Naive thymus-derived CD4-positive, alpha-beta T cell (primary cell): ENCODE data around the gene SYT8. TPM values are rescaled to one million over a fixed set of nuclear protein-coding genes. Genes with fewer than 3 reads are reported as not detected.
"Not testable (repeated sequence)": the region's sequence is repeated elsewhere in the genome, so short reads cannot be mapped to it uniquely, and the experiment has no call there.

ENCODE experiments used
- ATAC-seq: fragments of 150-1000 bp; cut with Tn5 transposase; 2 replicates; pipeline ENCODE4 v1.10.0; 2021; ENCODE audit warnings: mild to moderate bottlenecking, moderate library complexity
- CTCF ChIA-PET: fragments of 350-600 bp; sonication (Branson Sonifier 250); formaldehyde crosslinking; loops from one replicate; lab custom pipeline; 2021; ENCODE audit warnings: antibody characterized with exemption; lab: Charles Lee
- POLR2A ChIA-PET: fragments of 350-600 bp; sonication (Branson Sonifier 250); formaldehyde crosslinking; loops from one replicate; lab custom pipeline; 2021; ENCODE audit warnings: antibody characterized with exemption, inconsistent platforms; lab: Charles Lee
- DNase-seq, 9 donors: peaks; one replicate each; pipeline versions ENCODE4 v3.0.0 to v3.0.0-alpha.2; 2020 to 2022; ENCODE audit warnings: mixed read lengths in 1 of 9
- H3K27ac ChIP-seq: one replicate; pipeline ENCODE4 v1.7.0; 2013; ENCODE audit warnings: mild to moderate bottlenecking, low read depth, low read length, moderate library complexity
- H3K27me3 ChIP-seq, 2 donors: one replicate each; pipeline ENCODE4 v1.7.0; 2013; ENCODE audit warnings: low read length in 2 of 2, mild to moderate bottlenecking in 2 of 2, moderate library complexity in 2 of 2; ENCODE audit not compliant: control insufficient read depth in 2 of 2, insufficient read depth in 2 of 2
- H3K36me3 ChIP-seq, 3 experiments: 1 replicate in 2 of 3; 2 replicates in 1 of 3; pipeline ENCODE4 v1.7.0; 2013; ENCODE audit warnings: low read length in 3 of 3, mild to moderate bottlenecking in 3 of 3, moderate library complexity in 1 of 3; ENCODE audit not compliant: insufficient read depth in 3 of 3, control insufficient read depth in 2 of 3
- H3K4me1 ChIP-seq, 2 donors: one replicate each; pipeline ENCODE4 v1.7.0; 2013; ENCODE audit warnings: low read length in 2 of 2, mild to moderate bottlenecking in 2 of 2, moderate library complexity in 1 of 2; ENCODE audit not compliant: control insufficient read depth in 2 of 2, insufficient read depth in 2 of 2
- H3K4me3 ChIP-seq: 2 replicates; pipeline ENCODE4 v1.7.0; 2013; ENCODE audit warnings: mild to moderate bottlenecking, low read length
- H3K9me3 ChIP-seq, 3 experiments: 1 replicate in 2 of 3; 2 replicates in 1 of 3; pipeline ENCODE4 v1.7.0; 2013; ENCODE audit warnings: low read length in 3 of 3; ENCODE audit not compliant: control insufficient read depth in 2 of 3
- H3K27ac Mint-ChIP-seq, 9 donors: one replicate each; pipeline ENCODE4 v1.8.0; 2020 to 2022; ENCODE audit warnings: mixed read lengths in 9 of 9, mild to moderate bottlenecking in 8 of 9, moderate library complexity in 5 of 9, inconsistent platforms in 2 of 9
- H3K27me3 Mint-ChIP-seq, 5 donors: one replicate each; pipeline ENCODE4 v1.8.0; 2021 to 2022; ENCODE audit warnings: mixed read lengths in 5 of 5, mild to moderate bottlenecking in 1 of 5
- H3K36me3 Mint-ChIP-seq, 5 donors: one replicate each; pipeline ENCODE4 v1.8.0; 2020 to 2022; ENCODE audit warnings: mixed read lengths in 5 of 5, mild to moderate bottlenecking in 3 of 5, inconsistent platforms in 1 of 5
- H3K4me1 Mint-ChIP-seq, 7 donors: one replicate each; pipeline ENCODE4 v1.8.0; 2020 to 2022; ENCODE audit warnings: mixed read lengths in 7 of 7, mild to moderate bottlenecking in 3 of 7, inconsistent platforms in 1 of 7
- H3K4me3 Mint-ChIP-seq, 10 donors: one replicate each; pipeline ENCODE4 v1.8.0; 2020 to 2022; ENCODE audit warnings: mild to moderate bottlenecking in 10 of 10, mixed read lengths in 10 of 10, moderate library complexity in 6 of 10, inconsistent platforms in 2 of 10
- H3K9me3 Mint-ChIP-seq, 11 donors: one replicate each; pipeline ENCODE4 v1.8.0; 2020 to 2022; ENCODE audit warnings: mixed read lengths in 11 of 11, mild to moderate bottlenecking in 4 of 11, inconsistent platforms in 1 of 11, moderate library complexity in 1 of 11
- intact Hi-C, 2 donors: fragments of 100-400 bp; cut with micrococcal nuclease; formaldehyde crosslinking; loops; one replicate each; pipeline ENCODE4 v1.15.1; 2023
- polyA plus RNA-seq, 2 donors: library from polyadenylated mRNA; unstranded; fragments of 300-500 nt; fragmentation: Illumina TruSeq; gene quantifications; one replicate each; pipeline ENCODE4 v1.2.3, GENCODE V29; 2021
- total RNA-seq, 6 experiments: library from RNA in 5 of 6; stranded (reverse) in 5 of 6; gene quantifications; 1 replicate in 5 of 6; 2 replicates in 1 of 6; pipeline ENCODE4 v1.2.3 and lab custom pipeline; 2021 to 2026

SYT8 gene
- total and polyA plus RNA-seq, 7 experiments from 2014 or later: not detected

GRCh38 chr11:1810761-1811160 lies 24.0 kb upstream of the SYT8 start:
- H3K27ac Mint-ChIP-seq: peak overlapping the region in 1 of 9 donors; percentile 40
- DNase-seq (no peak), ATAC-seq (peak; percentile 56)
- CTCF ChIA-PET: no interaction called here
- Histone ChIP-seq H3K36me3 (no peaks in the 10 kb centered on the region), H3K27me3 (no peaks in the 10 kb centered on the region), H3K4me3 (no peak overlapping the region), H3K27ac (no peak overlapping the region), H3K9me3 (no peaks in the 10 kb centered on the region), H3K4me1 (no peaks in the 10 kb centered on the region)
- peaks cover 0 to 27% (median 10%) of the 10 kb centered on the region in 5 donors for H3K27me3 Mint-ChIP-seq
- POLR2A ChIA-PET: no interaction called here
- intact Hi-C loops: no loop called here
- H3K4me3 Mint-ChIP-seq: no peak overlapping the region
- H3K36me3 Mint-ChIP-seq: no peaks in the 10 kb centered on the region
- H3K9me3 Mint-ChIP-seq: peaks cover 0 to 5% (median 0%) of the 10 kb centered on the region in 11 donors
- no peaks in the 10 kb centered on the region for H3K4me1 Mint-ChIP-seq

- no peaks in the 10 kb centered on the region for H3K4me1 Mint-ChIP-seq
- ATAC-seq (no peak), DNase-seq (no peak)
- H3K9me3 Mint-ChIP-seq: peaks cover 0 to 8% (median under 1%) of the 10 kb centered on the region in 11 donors
- Histone ChIP-seq H3K4me1 (no peaks in the 10 kb centered on the region), H3K27ac (no peak overlapping the region), H3K36me3 (no peaks in the 10 kb centered on the region), H3K4me3 (no peak overlapping the region), H3K9me3 (no peaks in the 10 kb centered on the region), H3K27me3 (no peaks in the 10 kb centered on the region)
- CTCF ChIA-PET: no interaction called here
- POLR2A ChIA-PET: interaction anchor here (0.6 kb wide), 1 partner anchor 50 kb away, joined by 4 read pairs; no protein-coding TSS in a partner anchor
- H3K4me3 Mint-ChIP-seq: no peak overlapping the region
- intact Hi-C loops: no loop called here
- H3K27me3 Mint-ChIP-seq: peaks cover 0 to 22% (median 10%) of the 10 kb centered on the region in 5 donors
- H3K27ac Mint-ChIP-seq: no peak overlapping the region
- H3K36me3 Mint-ChIP-seq: peaks cover 0 to 1% (median 0%) of the 10 kb centered on the region in 5 donors
Observed at GRCh38 chr11:1812274-1812673, 22.5 kb upstream of the SYT8 start.

GRCh38 chr11:1812801-1813200 lies 22.0 kb upstream of the SYT8 start:
- no peak for DNase-seq
- ChIA-PET POLR2A (no interaction called here), CTCF (no interaction called here)
- Histone ChIP-seq H3K4me3 (no peak overlapping the region), H3K27ac (no peak overlapping the region), H3K4me1 (no peaks in the 10 kb centered on the region), H3K36me3 (no peaks in the 10 kb centered on the region), H3K9me3 (peaks cover 0 to 3% (median 0%) of the 10 kb centered on the region in 3 experiments), H3K27me3 (no peaks in the 10 kb centered on the region)
- H3K36me3 Mint-ChIP-seq: peaks cover 0 to 4% (median 0%) of the 10 kb centered on the region in 5 donors
- intact Hi-C loops: no loop called here
- no peak overlapping the region for H3K4me3 Mint-ChIP-seq
- H3K4me1 Mint-ChIP-seq: no peaks in the 10 kb centered on the region
- peaks cover 0 to 25% (median 10%) of the 10 kb centered on the region in 5 donors for H3K27me3 Mint-ChIP-seq
- no peak overlapping the region for H3K27ac Mint-ChIP-seq
- no peak for ATAC-seq
- H3K9me3 Mint-ChIP-seq: peaks cover 0 to 13% (median 3%) of the 10 kb centered on the region in 11 donors

- CTCF ChIA-PET, H3K27ac ChIP-seq, H3K9me3 ChIP-seq, DNase-seq, POLR2A ChIA-PET, H3K4me3 ChIP-seq, H3K36me3 ChIP-seq, H3K4me3 Mint-ChIP-seq, H3K4me1 ChIP-seq, H3K36me3 Mint-ChIP-seq, H3K27me3 ChIP-seq, ATAC-seq, H3K27ac Mint-ChIP-seq, intact Hi-C loops, H3K4me1 Mint-ChIP-seq: not testable (repeated sequence)
- Mint-ChIP-seq H3K27me3 (peaks cover 0 to 25% (median 10%) of the 10 kb centered on the region in 5 donors), H3K9me3 (peaks cover 0 to 16% (median 3%) of the 10 kb centered on the region in 11 donors)
Observed at GRCh38 chr11:1813356-1813755, 21.4 kb upstream of the SYT8 start.

GRCh38 chr11:1814691-1815090 lies 20.1 kb upstream of the SYT8 start:
- intact Hi-C loops: no loop called here
- no peaks in the 10 kb centered on the region for H3K36me3 ChIP-seq
- DNase-seq: no peak
- no peak overlapping the region for H3K4me3 Mint-ChIP-seq
- H3K27me3 Mint-ChIP-seq: peaks cover 0 to 22% (median 10%) of the 10 kb centered on the region in 5 donors
- H3K9me3 ChIP-seq: peaks cover 0 to 13% (median 0%) of the 10 kb centered on the region in 3 experiments
- no peak overlapping the region for H3K27ac ChIP-seq
- H3K27ac Mint-ChIP-seq: no peak overlapping the region
- CTCF ChIA-PET: no interaction called here
- peaks cover 0 to 23% (median 6%) of the 10 kb centered on the region in 11 donors for H3K9me3 Mint-ChIP-seq
- no peak overlapping the region for H3K4me3 ChIP-seq
- H3K27me3 ChIP-seq: no peaks in the 10 kb centered on the region
- H3K36me3 Mint-ChIP-seq: peaks cover 0 to 4% (median 3%) of the 10 kb centered on the region in 5 donors
- POLR2A ChIA-PET: no interaction called here
- H3K4me1 ChIP-seq: no peaks in the 10 kb centered on the region
- ATAC-seq: no peak
- no peaks in the 10 kb centered on the region for H3K4me1 Mint-ChIP-seq

GRCh38 chr11:1815311-1815710 lies 19.5 kb upstream of the SYT8 start:
- ChIA-PET POLR2A (no interaction called here), CTCF (no interaction called here)
- no peaks in the 10 kb centered on the region for H3K27me3 ChIP-seq
- ATAC-seq (no peak), DNase-seq (no peak)
- Mint-ChIP-seq H3K27ac (no peak overlapping the region), H3K9me3 (peaks cover 0 to 23% (median 6%) of the 10 kb centered on the region in 11 donors), H3K4me1 (no peaks in the 10 kb centered on the region), H3K36me3 (peaks cover 0 to 4% (median 3%) of the 10 kb centered on the region in 5 donors), H3K4me3 (no peak overlapping the region), H3K27me3 (peaks cover 0 to 21% (median 10%) of the 10 kb centered on the region in 5 donors)
- peaks cover 0 to 13% (median 0%) of the 10 kb centered on the region in 3 experiments for H3K9me3 ChIP-seq
- intact Hi-C loops: no loop called here
- no peak overlapping the region for H3K4me3 ChIP-seq
- no peaks in the 10 kb centered on the region for H3K36me3 ChIP-seq
- no peak overlapping the region for H3K27ac ChIP-seq
- no peaks in the 10 kb centered on the region for H3K4me1 ChIP-seq

GRCh38 chr11:1815751-1816150 lies 19.0 kb upstream of the SYT8 start:
- H3K27ac ChIP-seq: no peak overlapping the region
- no peak overlapping the region for H3K4me3 ChIP-seq
- Mint-ChIP-seq H3K4me1 (no peaks in the 10 kb centered on the region), H3K27ac (no peak overlapping the region), H3K27me3 (peaks cover 0 to 21% (median 10%) of the 10 kb centered on the region in 5 donors), H3K9me3 (peaks cover 0 to 23% (median 6%) of the 10 kb centered on the region in 11 donors), H3K36me3 (peaks cover 0 to 4% (median 3%) of the 10 kb centered on the region in 5 donors), H3K4me3 (no peak overlapping the region)
- DNase-seq (no peak), ATAC-seq (no peak)
- CTCF ChIA-PET: interaction anchor here (1.2 kb wide), 1 partner anchor 122 kb away, joined by 4 read pairs; no protein-coding TSS in a partner anchor
- H3K36me3 ChIP-seq: no peaks in the 10 kb centered on the region
- peaks cover 0 to 13% (median 0%) of the 10 kb centered on the region in 3 experiments for H3K9me3 ChIP-seq
- intact Hi-C loops: no loop called here
- no peaks in the 10 kb centered on the region for H3K4me1 ChIP-seq
- POLR2A ChIA-PET: no interaction called here
- H3K27me3 ChIP-seq: no peaks in the 10 kb centered on the region
